Stimulated activated CD4-positive, alpha-beta T cell treated with anti-CD3 and anti-CD28 coated beads, Interleukin-15, amount 100 ng/mL, for 24 hours (primary cell): ENCODE results near the gene RFTN1.

Experiments
- DNase-seq: peaks from one replicate; pipeline ENCODE4 v3.0.0-alpha.2; 2020

The RFTN1 gene

GRCh38 chr3:16428612-16429011, 84.9 kb downstream of the RFTN1 start:
- no peak for DNase-seq

DNA sequence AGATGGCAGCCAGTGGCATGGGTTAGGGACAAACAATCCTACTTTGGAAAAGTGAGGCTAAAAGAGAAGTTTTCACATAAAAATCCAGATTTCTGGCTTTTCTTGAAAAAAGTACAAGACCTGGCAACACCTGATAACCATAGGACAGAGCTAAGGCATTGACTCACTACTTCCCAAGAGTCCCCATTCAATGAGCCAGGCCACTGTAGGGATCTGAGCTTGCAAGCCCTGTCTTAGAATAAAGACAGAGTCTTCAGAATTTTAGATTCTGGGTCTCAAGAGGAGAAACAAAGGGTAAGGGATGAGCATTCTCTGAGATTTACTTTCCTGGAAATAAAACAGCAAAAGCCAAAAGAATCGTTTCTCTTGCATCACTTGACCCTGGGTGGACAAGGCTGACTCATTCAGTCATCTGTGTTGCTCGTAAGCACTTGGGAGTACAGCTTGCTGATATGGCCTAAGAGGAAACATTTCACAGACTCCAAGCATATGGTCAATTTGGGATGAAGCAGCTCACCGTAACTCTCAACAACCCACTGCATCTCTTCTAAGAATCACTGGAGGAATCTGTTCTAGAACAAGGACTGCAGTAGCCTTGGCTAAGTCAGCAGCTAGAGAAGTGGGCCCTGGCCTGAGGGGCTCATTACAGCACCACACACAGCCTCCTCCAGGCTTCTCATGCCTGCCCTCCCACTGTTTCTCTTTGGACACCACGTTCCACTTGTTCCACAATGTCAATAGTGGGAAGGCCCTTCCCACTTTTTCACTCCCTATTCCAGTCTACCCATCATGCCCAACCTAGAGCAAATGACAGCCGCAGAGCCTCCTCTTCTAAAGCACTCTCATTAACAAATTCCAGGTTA, 86.2 kb downstream of the RFTN1 start:
- no peak for DNase-seq

- no peak for DNase-seq
These were observed 86.8 kb downstream of the RFTN1 start for GRCh38 chr3:16426665-16427064.

DNA sequence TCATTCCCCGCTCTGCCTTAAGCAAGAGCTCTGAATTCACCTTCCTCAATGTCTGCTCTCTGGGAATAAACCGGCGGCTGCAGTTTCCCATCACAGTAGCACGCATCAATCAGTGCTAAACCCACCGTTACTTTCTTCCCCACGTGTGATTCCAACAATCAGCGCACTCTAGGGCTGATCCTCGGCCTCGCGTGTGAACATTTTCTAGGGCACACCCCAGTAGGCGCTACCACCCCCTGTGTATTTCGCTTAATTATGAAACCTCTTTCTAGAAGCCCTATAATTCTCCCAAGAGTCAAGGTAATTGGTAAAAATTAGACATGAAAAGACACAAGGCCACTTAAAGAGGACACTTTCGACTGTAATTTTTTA, 87.5 kb downstream of the RFTN1 start:
- no peak for DNase-seq

DNA sequence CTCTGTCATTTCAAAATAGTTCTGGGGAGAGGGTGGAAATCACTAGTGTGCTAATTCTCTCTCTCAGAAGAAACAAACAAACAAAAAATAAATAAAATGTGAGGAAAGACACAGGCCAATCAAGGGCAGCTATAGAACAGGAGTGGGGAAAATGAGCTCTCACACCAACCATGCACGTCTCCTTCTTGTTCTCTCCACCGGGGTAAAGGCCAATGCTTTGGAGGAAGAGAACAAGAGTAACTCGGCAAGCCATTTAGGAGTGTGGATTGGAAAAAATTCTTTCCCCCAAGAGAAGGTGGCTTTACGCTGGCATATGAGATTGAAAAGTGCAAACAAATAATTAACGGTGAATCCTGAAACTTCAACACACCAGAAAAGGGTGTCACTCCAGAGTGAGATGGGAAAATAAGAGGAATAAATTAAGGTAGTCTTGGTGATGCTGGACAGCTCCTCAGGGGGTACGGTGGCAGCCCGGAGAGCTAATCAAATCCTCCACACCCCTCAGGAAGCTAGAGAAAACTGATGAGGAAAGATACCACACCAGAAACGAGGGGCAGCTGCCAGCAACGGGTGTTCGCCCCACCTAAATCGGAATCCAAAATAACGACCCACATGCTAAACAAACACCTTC, 88.0 kb downstream of the RFTN1 start:
- DNase-seq, result no peak

DNA sequence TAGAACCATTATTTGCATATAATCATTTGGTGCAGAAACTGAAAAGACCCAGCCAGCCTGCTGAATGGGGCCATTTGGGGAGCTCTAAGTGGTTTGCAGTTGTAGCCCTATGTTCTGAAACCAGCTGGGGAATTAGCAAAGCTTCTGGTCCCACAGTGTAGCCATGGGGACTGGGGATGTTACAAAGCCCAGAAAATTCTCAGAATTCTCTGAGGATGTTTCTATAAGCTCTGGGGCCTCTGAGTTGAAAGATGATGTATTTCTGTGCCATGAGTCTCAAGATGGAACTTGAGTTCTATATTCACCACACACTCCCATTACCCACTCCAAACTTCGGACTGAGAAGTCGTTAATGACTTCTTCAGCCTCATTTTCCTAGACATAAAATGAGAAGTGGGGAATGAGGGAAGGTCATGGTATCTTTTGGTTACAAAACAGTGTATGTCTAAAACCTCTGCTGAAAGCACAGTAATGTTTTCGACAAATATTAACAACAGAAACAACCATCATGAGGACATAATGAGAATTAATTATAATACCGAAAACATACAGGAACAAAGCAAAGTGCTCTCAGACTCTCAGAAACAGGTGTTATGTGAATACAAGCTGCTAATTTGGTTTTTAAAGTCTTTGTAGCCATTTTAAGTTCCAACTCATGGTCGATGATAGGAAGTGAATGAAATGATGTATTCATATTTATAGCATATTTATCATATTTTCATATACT, 89.4 kb downstream of the RFTN1 start:
- DNase-seq, result no peak

- DNase-seq, result no peak
These were observed 90.2 kb downstream of the RFTN1 start for GRCh38 chr3:16423298-16423697.

- DNase-seq, result no peak
These were observed 93.8 kb downstream of the RFTN1 start for GRCh38 chr3:16419640-16420241.

- no peak for DNase-seq
These were observed 95.4 kb downstream of the RFTN1 start for GRCh38 chr3:16417945-16418739.

DNA sequence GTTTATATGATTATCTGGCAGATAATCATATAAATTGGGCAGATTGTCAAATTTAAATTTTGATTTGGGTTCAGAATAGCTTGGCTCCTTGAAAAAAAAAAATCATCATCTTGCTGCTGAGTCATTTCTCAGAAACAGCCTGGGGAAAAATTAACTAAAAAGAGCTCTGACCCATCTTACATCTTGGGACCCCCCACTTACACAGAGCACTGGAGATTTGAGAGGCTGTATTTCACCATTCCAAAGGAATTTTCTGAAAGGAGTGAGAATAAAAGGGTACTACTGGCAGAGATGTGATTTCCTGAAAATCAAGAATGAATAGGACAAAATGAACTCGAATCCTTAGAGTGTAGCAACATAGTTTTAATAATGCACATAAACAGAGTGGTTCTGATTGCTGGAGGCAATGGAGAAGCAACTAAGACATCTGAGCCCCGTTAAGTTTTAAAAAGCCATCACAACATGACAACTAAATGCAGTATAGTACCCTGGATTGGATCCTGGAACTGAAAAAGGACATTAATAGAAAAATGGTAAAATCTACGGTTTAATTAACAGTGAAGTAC, 97.5 kb downstream of the RFTN1 start:
- no peak for DNase-seq

DNA sequence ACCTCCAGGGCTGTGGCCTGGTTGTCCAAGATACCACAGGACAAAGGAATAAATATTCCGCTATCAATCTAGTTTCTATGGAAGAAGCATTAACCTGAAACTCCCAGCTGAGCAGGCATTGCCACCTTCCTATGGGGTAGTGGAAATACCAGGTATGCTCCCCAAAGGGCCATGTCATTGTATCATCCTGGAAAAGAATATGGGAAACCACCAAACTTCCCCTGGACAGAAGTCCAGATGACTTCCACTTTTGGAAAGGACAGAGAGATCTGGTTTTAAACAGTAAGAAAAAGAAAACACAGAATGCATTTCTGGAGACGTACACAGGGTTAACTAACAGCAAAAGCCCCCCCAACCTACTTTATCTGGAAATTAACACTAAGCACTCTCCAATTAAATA, 100.2 kb downstream of the RFTN1 start:
- DNase-seq, result no peak

DNA sequence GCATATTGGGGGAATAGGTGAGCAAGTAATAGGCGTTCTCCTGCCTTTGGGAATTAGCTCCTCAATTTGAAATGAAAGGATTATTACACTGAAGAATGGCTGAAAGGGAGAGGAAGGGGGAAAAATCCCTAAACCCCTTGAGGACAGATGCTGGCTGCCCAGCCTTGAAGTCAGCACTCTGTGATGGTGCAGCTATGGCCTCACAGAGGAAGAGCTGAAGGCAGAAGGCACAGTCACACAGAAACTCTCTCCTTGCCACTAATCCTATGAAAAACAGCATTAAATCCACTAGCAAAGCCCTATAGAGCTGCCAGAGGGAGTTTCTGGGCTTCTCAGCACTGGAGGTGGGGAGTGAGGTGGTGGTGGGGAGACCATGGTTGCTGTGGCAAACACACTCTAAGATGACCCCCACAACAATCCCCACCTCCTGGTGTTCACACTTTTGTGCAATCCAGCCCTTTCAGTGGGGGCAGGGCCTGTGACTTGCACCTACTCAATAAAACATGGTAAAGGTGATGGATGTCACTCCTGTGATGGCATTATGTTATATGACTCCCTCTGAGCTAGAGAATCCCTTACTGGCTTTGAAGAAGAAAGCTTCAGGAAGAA, 101.2 kb downstream of the RFTN1 start:
- no peak for DNase-seq

DNA sequence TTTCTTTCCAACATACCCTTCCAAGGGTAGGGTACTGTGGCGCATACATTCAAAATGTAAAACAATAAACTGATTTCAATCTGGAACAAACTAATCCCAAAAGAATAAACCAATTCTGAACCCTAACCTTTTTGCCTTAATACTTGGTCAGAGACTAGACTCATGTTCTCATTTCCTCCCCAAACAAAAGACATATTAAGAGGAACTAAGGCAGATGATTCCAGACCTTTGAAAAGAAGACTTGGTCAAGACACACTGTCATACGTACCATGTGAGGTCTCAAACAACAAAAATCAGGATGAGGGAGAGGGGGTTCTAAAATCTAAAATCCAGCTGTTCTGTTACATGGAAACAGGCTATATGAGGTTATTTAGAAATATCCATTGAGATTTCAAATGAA, 102.1 kb downstream of the RFTN1 start:
- no peak for DNase-seq

DNA sequence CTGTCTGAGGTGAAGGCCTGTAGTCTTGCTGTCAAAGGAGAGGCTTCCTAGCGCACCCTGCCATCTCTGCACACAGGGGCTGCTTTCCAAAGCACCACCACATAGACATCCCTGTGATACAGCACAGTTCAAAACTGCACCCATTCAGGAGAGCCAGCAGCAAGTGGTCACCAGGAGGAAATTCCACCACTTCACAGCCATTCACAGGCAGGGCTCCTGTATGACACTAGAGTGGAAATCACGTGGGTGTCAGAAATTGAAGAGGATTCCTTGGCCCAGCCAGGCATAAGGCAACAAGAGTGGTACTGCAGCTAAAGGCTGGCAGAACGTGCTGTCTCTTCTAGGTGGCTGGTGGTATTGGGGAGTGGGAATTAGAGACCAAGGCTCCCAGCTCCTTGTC, 102.8 kb downstream of the RFTN1 start:
- no peak for DNase-seq

- DNase-seq, result no peak
These were observed 104.5 kb downstream of the RFTN1 start for GRCh38 chr3:16409032-16409431.

- no peak for DNase-seq
These were observed 106.1 kb downstream of the RFTN1 start for GRCh38 chr3:16407366-16407765.

DNA sequence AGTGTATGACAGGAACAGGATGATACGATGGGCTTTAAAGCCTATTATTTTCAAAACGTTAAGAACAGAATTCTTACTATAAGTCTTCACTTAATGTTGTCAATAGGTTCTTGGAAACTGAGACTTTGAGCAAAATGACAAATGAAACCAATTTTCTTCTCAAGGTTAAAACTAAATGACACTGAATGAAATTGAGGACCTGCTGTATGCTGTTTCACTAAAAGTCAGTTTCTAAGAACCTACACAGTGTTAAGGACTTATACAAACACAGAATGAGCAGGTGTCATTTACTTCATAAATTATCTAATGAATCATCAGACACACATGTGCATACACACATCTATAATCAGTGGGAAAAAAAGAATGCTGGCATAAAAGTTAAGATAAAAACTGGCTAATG, 106.9 kb downstream of the RFTN1 start:
- no peak for DNase-seq

DNA sequence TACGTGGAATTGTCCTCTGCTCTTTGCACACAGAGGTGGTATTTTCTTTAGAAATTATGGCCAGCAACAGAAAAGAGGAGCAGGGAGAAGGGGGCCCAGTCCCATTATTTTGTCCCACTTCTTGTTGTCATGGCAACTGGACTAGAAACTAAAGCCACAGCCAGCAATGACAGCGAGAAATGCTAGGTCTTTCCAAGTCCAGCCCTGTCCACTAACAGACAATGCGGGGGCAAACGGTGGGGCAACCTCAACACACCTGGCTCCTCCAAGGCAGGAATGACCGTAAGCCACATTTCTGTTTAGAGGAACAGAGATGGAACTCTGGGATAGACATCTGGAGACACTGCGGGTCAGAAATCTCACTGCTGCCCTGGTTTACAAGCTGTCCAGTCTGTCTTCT, 107.3 kb downstream of the RFTN1 start:
- DNase-seq, result no peak

DNA sequence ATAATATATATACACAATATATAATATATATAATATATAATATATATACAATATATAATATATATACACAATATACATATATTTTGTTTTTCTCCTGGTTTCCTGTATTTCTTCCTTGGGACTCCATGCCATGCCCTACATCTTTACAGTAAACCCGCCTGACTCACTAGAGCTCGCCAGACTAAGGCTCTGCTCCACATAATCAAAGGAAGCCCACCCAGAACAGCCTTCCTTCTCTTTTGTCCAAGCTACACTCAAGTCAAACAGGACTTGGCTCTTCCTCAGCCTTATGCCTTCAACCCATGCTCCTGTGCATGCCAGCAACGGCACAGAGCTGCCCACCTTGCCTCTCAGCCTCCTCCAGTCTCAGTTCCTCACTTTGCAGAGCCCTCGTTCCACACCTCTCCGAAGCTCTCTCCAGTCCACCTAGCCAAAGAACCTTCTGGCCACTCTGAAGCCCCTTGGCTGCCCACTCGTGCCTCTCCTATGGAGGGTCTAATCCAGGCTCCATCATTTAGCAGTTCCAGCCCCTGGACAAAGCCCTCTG, 109.1 kb downstream of the RFTN1 start:
- DNase-seq, result no peak

- DNase-seq, result no peak
These were observed 111.0 kb downstream of the RFTN1 start for GRCh38 chr3:16402451-16402850.

GRCh38 chr3:16401273-16401672, 112.2 kb downstream of the RFTN1 start:
- DNase-seq, result no peak
